Ovary (tissue), 9 donors: ENCODE results near the gene ENPP6. TPM values are rescaled to one million over a fixed set of nuclear protein-coding genes. Genes with fewer than 3 reads are reported as not detected.
"Not testable (repeated sequence)": the region's sequence is repeated elsewhere in the genome, so short reads cannot be mapped to it uniquely, and the experiment has no call there.

Experiments used
- DNase-seq, 5 donors: peaks; one replicate each; pipeline ENCODE4 v3.0.0-alpha.2; 2019 to 2020
- H3K27ac ChIP-seq, 2 donors: fragments of 200-600 bp; one replicate each; pipeline versions ENCODE4 v1.5.1 to v1.8.0; 2019 to 2022
- H3K27me3 ChIP-seq: fragments of 200-600 bp; one replicate; pipeline ENCODE4 v1.8.0; 2022
- H3K36me3 ChIP-seq: fragments of 200-600 bp; sonication (generic); one replicate; pipeline ENCODE4 v1.5.1; 2019
- H3K4me1 ChIP-seq: one replicate; pipeline ENCODE4 v1.8.1; 2013; ENCODE audit warnings: mild to moderate bottlenecking, moderate library complexity; ENCODE audit not compliant: insufficient read depth
- H3K4me3 ChIP-seq: fragments of 200-600 bp; sonication (generic); one replicate; pipeline ENCODE4 v1.5.1; 2017
- H3K9me3 ChIP-seq, 2 donors: fragments of 200-600 bp in 1 of 2; sonication (generic) in 1 of 2; one replicate each; pipeline versions ENCODE4 v1.5.1 to v1.8.1; 2013 to 2019; ENCODE audit warnings: mild to moderate bottlenecking in 1 of 2, moderate library complexity in 1 of 2
- EP300 ChIP-seq: sonication (generic); formaldehyde crosslinking; IDR thresholded peaks from one replicate; pipeline ENCODE4 v1.6.1; 2017; ENCODE audit warnings: antibody characterized with exemption
- POLR2A ChIP-seq: fragments of 450-650 bp; IDR thresholded peaks from one replicate; pipeline ENCODE4 v1.6.1; 2017; ENCODE audit warnings: antibody characterized with exemption, mild to moderate bottlenecking, moderate library complexity
- WGBS, 3 donors: extraction: QIAGEN DNeasy Blood & Tissue Kit in 1 of 3; methylation state at CpG; one replicate each; pipeline versions ENCODE4 v1.1.5 to v1.1.7; 2013 to 2017; 5-methylcytosine and 5-hydroxymethylcytosine counted together
- intact Hi-C, 4 donors: fragments of 100-400 bp; cut with DNase I; formaldehyde crosslinking; loops; one replicate each; pipeline versions ENCODE4 v1.11.0 to v1.15.1; 2022 to 2023
- polyA plus RNA-seq, 2 donors: library from polyadenylated mRNA; stranded (reverse); fragments of 200-250 nt in 1 of 2; fragments of 350-450 nt in 1 of 2; fragmentation: Illumina TruSeq in 1 of 2; extraction: RNeasy Lipid Tissue Mini Kit (QIAGEN cat#74804) in 1 of 2; gene quantifications; one replicate each; pipeline ENCODE4 v1.2.3, GENCODE V29; 2013 to 2014
- total RNA-seq, 7 donors: library from RNA; depleted of rRNA in 2 of 7; stranded (reverse); fragments of >200 nt in 2 of 7; fragmentation: NEBNext Ultra II Directional in 3 of 7; extraction: Animal tissue kit (Norgen Biotek cat#: 25700) in 3 of 7; gene quantifications; one replicate each; pipeline versions ENCODE4 v1.1.0 to v1.2.4, GENCODE V29; 2016 to 2023
- TF ChIP-seq, protein P1 (sequence below), 3 donors: fragments of 450-650 bp in 2 of 3; fragments of 200-600 bp in 1 of 3; IDR thresholded peaks; one replicate each; pipeline versions ENCODE4 v1.5.1 to v1.8.0; 2016 to 2022; ENCODE audit warnings: antibody characterized with exemption in 3 of 3, mild to moderate bottlenecking in 1 of 3
- donor health status: DM: no; HTN: no; CAD: no; lungs with moderate emphysema.
- donor health status: DM: no; HTN: no; CAD: no.
- donor health status: Bipolar disorder and iron deficiency.
- donor health status: DM: yes; HTN: yes; CAD: no.
- donor health status: DM: no; HTN: no; CAD: no.
- donor health status: DM: yes; HTN: yes; CAD: no.

ENPP6 gene
- total and polyA plus RNA-seq, 9 donors: 1.7 to 20.8 (median 9.4) TPM

DNA sequence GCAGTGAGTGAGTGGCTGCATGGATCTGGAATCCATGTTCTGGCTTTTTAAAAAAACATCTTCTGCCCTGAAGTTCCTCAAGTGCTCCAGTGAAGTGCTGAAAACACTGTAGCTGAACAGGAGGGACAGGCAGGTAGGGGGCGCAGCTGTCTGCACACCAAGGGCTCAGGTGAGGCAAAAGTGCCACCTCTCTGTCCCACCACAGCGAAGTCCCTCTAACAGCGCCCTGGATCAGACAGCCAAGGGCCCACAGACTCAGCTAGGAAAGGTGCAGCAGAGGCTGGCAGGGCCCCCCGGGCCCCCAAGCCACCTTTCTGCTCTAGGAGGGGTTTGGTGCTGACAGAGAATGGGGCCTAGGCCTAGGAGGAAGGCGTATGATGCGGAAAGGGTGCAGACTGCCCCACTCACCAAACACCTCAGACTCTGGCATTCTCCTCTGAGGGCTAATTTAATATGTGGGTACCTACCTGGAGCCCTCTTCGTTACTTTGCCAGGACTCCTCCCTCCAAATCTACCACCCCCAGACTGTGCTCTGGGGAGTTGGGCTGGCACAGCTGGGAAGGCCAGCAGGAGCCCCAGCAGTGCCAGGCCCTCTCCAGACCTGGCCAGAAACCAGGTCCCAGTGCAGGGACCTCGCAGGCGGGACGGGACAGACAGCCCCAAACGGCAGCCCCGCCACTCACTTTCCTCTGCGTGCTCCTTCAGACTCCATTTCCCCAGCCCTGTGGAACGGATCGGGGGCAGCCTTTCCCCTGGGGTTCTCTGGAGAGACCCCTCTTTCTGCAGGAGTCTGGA, 73.7 kb downstream of the ENPP6 start:
- no peaks in the 10 kb centered on the region for H3K36me3 ChIP-seq
- no peaks in the 10 kb centered on the region for H3K27me3 ChIP-seq
- 84 to 90% (median 86%) methylated on average over 15 of the region's 15 CpGs for WGBS, 3 donors
- no peak overlapping the region for H3K4me3 ChIP-seq
- intact Hi-C loops: no loop called here
- no peaks in the 10 kb centered on the region for H3K9me3 ChIP-seq
- DNase-seq: no peak
- H3K4me1 ChIP-seq: no peaks in the 10 kb centered on the region
- H3K27ac ChIP-seq: no peak overlapping the region
- TF ChIP-seq, protein P1, sequence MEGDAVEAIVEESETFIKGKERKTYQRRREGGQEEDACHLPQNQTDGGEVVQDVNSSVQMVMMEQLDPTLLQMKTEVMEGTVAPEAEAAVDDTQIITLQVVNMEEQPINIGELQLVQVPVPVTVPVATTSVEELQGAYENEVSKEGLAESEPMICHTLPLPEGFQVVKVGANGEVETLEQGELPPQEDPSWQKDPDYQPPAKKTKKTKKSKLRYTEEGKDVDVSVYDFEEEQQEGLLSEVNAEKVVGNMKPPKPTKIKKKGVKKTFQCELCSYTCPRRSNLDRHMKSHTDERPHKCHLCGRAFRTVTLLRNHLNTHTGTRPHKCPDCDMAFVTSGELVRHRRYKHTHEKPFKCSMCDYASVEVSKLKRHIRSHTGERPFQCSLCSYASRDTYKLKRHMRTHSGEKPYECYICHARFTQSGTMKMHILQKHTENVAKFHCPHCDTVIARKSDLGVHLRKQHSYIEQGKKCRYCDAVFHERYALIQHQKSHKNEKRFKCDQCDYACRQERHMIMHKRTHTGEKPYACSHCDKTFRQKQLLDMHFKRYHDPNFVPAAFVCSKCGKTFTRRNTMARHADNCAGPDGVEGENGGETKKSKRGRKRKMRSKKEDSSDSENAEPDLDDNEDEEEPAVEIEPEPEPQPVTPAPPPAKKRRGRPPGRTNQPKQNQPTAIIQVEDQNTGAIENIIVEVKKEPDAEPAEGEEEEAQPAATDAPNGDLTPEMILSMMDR (IDR thresholded peaks at IDR 0.05): no peak
- TF ChIP-seq POLR2A (no peak), EP300 (no peak)

DNA sequence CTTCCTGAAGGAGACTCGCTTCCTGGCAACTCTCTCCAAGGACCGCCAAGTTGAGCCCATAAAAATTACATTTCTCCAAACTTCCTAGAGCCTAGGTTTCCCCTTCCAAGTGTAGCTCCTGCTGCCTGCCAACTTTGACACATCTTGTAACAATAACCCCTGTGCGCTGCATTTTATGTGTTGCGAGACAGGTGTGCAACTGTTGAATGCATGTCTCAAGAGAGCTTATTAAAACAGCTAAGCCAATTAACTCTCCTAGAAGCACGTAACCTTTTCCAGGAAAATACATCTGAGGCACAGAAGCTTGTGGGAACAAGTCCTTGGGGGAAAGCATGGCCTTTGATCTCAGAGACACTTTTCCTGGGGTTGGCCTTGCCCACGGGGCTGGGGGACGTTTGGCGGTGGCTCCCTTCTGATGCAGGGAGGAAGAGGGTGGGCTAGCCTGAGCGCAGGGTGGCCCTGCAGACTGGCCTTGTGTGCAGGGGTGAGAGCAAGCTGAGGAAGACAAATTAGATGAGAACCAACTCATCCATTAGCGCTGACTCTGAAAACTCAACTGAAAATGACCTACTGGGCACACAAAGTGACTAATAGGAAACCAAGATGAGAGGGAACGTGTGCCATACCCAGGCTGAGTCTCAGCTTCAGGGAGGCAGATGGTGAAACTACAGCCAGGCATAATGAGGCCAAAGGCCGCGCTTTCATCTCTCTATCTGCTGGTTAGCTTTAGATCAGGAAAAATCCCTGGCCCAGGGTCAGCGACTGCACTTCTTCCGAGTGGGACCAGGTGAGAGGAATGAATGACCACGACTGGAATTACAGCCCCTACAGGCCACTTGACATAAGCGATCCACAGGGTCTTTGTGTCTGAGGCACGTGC, 75.3 kb downstream of the ENPP6 start:
- Histone ChIP-seq H3K36me3 (no peaks in the 10 kb centered on the region), H3K27ac (no peak overlapping the region), H3K27me3 (no peaks in the 10 kb centered on the region), H3K4me1 (no peaks in the 10 kb centered on the region), H3K4me3 (no peak overlapping the region), H3K9me3 (no peaks in the 10 kb centered on the region)
- no peak for DNase-seq
- 78 to 86% (median 81%) methylated on average over 18 of the region's 18 CpGs for WGBS, 3 donors
- TF ChIP-seq POLR2A: no peak
- no peak for TF ChIP-seq EP300
- TF ChIP-seq, protein P1 (IDR thresholded peaks at IDR 0.05): no peak
- intact Hi-C loops: no loop called here

DNA sequence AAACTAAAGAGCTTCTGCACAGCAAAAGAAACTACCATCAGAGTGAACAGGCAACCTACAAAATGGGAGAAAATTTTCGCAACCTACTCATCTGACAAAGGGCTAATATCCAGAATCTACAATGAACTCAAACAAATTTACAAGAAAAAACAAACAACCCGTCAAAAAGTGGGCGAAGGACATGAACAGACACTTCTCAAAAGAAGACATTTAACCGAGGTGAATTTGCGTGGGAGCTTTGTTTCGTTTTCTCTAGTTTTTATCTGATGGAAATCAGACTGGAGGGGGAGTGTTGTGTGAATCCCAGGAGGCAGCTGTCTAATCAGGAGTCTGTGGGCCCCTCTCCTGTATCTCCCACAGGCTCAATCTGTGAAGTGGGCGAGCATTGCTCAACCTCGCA, 76.8 kb downstream of the ENPP6 start:
- 77 to 78% (median 78%) methylated on average over 7 of the region's 8 CpGs for WGBS, 3 donors
- H3K27ac ChIP-seq, intact Hi-C loops: not testable (repeated sequence)

DNA sequence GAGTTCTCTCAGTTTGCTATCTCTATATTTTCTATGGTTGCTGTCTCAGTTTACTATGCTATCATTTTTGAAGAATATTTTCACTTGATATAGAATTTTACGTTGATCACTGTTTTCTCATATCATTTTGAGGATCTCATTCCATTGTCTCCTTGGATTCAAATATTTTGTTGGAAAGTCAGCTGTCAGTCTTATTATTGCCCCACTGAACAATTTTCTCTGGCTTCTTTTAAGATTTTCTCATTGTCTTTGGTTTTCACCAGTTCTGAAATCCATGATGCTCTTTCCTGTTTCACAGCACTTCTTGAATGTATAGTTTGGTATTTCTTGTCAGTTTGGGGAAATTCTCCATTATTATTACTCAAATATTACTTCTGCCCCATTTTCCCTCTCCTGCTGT, 81.1 kb downstream of the ENPP6 start:
- H3K27ac ChIP-seq: no peak overlapping the region
- no peak overlapping the region for H3K4me3 ChIP-seq
- intact Hi-C loops: no loop called here
- H3K4me1 ChIP-seq: no peaks in the 10 kb centered on the region
- DNase-seq: no peak
- H3K36me3 ChIP-seq: no peaks in the 10 kb centered on the region
- TF ChIP-seq EP300 (no peak), POLR2A (no peak)
- TF ChIP-seq, protein P1 (IDR thresholded peaks at IDR 0.05): no peak
- 78 to 80% (median 79%) methylated on average over 1 of the region's 1 CpG for WGBS, 3 donors
- no peaks in the 10 kb centered on the region for H3K27me3 ChIP-seq
- H3K9me3 ChIP-seq: no peaks in the 10 kb centered on the region

More for the DNA sequence above, 76.8 kb downstream of the ENPP6 start:
- H3K9me3 ChIP-seq, H3K36me3 ChIP-seq, H3K27me3 ChIP-seq, H3K4me3 ChIP-seq, H3K4me1 ChIP-seq, DNase-seq: not testable (repeated sequence)
